ENCODE results near the gene IL17RC. TPM values are rescaled to one million over a fixed set of nuclear protein-coding genes. Genes with fewer than 3 reads are reported as not detected.

IL17RC gene
- total RNA-seq, 2 donors from 2014 or later: 40.7 to 60.3 TPM

DNA sequence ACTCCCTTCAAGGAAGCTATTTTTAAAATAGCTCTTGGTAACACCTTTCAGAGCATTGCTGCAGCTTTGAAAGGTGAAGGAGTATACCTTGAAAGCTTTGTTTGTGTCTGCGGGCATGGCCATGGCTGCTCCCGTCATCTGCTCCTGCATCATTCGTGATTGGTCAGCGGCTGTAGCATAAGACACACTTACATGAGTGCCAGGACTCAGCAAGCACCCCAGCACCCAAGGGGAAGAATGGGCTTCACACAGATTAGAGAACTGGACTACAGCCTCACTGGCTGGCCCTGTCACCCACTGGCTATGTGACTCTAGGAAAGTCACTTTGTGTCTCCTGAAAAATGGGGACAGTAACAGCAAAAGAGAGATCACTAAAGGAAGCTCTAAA lies 52.7 kb downstream of the IL17RC start:
- TF ChIP-seq, protein P1, sequence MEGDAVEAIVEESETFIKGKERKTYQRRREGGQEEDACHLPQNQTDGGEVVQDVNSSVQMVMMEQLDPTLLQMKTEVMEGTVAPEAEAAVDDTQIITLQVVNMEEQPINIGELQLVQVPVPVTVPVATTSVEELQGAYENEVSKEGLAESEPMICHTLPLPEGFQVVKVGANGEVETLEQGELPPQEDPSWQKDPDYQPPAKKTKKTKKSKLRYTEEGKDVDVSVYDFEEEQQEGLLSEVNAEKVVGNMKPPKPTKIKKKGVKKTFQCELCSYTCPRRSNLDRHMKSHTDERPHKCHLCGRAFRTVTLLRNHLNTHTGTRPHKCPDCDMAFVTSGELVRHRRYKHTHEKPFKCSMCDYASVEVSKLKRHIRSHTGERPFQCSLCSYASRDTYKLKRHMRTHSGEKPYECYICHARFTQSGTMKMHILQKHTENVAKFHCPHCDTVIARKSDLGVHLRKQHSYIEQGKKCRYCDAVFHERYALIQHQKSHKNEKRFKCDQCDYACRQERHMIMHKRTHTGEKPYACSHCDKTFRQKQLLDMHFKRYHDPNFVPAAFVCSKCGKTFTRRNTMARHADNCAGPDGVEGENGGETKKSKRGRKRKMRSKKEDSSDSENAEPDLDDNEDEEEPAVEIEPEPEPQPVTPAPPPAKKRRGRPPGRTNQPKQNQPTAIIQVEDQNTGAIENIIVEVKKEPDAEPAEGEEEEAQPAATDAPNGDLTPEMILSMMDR (IDR thresholded peaks at IDR 0.05): no peak
- no peak for TF ChIP-seq POLR2A (IDR thresholded peaks at IDR 0.05)
- no peak for ATAC-seq

DNA sequence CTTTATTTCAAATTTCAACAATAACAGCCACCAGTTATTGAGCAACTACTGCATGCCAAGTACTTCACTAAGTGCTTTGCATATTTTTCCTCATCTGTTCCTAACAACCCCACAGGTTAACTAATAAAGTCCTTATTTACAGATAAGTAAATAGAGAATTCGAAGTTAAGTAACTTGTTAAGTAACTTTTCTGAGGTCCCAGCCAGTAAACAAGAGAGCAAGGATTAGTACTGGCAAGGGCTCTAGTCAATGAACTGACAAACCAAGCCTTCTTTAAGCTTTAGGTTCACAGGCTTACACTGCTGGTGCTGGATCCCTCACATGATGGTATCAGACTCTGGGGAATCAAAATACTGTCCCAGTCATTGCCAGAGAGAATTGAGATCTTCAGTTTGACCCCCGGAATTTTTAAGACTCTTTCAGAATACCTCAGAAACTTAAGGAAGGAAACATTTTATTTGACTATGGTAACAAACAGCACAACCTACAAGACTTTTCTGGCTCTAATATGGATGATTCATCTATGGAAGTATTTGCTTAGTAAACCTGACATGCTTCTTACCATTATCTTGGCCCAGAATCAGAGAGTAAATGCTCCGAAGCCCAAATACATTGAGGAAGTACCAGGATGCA lies 53.2 kb downstream of the IL17RC start:
- TF ChIP-seq POLR2A (IDR thresholded peaks at IDR 0.05): no peak
- TF ChIP-seq, protein P1 (IDR thresholded peaks at IDR 0.05): no peak
- no peak for DNase-seq
- no peaks in the 10 kb centered on the region for H3K9me3 ChIP-seq
- H3K4me3 ChIP-seq: no peak overlapping the region
- 71 to 76% methylated on average over 3 of the region's 3 CpGs for WGBS, 2 donors
- H3K4me1 ChIP-seq: no peaks in the 10 kb centered on the region
- H3K27me3 ChIP-seq: no peaks in the 10 kb centered on the region
- no peak overlapping the region for H3K27ac ChIP-seq
- H3K36me3 ChIP-seq (replicated peaks in 1 of 2; ENCODE audit: insufficient read depth in 1 of 2, low read depth in 2 of 2): peaks cover 10 to 22% of the 10 kb centered on the region in 2 donors
- intact Hi-C loops (cut with DNase I): no loop called here
- no peak for ATAC-seq

More for the DNA sequence above, 52.7 kb downstream of the IL17RC start:
- Histone ChIP-seq H3K36me3 (replicated peaks in 1 of 2; ENCODE audit: insufficient read depth in 1 of 2, low read depth in 2 of 2) (peaks cover 10 to 22% of the 10 kb centered on the region in 2 donors), H3K9me3 (no peaks in the 10 kb centered on the region), H3K4me1 (no peaks in the 10 kb centered on the region), H3K4me3 (no peak overlapping the region), H3K27ac (no peak overlapping the region), H3K27me3 (no peaks in the 10 kb centered on the region)
- no peak for DNase-seq
- 97 to 98% methylated on average over 4 of the region's 4 CpGs for whole genome bisulfite sequencing, 2 donors
- intact Hi-C loops (cut with DNase I): no loop called here

DNA sequence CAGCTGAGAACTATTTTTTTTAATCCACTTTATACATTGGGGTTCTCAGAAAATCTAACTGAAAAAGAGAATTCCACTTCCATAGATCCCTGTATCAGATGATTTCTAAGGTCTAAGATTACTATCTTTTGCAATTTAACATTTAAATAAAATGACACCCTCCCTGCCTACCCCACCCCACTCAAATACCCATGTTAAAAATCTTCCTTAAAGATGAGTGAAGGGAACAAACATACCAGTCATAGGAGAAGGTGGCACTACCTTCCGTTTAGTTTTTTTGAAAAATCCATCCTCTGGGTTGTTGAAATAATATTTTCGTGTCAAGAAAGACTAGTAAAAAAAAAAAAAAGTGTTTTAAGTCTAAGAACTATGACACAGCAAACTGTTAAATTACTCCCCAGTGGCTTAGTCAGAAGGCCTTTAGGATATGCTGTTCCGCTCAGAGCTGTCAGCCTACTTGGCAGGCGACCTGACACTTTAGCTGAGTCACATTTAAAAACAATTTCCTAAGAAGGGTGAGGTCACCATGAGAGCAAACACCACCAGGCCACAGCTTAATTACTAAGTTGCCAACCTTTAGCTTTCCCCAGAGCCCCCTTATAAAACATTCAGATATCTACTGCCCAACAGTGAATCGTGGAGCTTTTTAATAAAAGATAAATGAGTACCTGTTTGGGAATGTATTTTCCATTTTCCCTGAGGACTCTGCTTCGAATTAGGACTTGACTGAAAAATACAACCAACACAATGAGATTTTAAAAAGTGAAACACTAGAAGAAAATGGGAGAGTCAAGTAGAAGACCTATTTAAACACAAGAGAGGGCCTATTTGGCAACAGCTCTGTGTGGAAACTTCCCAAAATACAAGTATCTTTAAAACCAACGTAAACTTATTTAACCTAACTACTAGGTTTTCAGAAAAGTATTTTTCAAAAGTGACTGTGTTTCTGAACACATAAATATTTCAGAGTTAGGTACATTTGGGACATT lies 60.1 kb downstream of the IL17RC start:
- intact Hi-C loops (cut with DNase I): no loop called here
- DNase-seq (peak; percentile 79 to 93 (median 88)), ATAC-seq (peak; percentile 100)
- Histone ChIP-seq H3K27ac (peak overlapping the region; percentile 53 to 84 (median 68)), H3K36me3 (replicated peaks in 1 of 2; ENCODE audit: insufficient read depth in 1 of 2, low read depth in 2 of 2) (peaks cover 0 to 10% of the 10 kb centered on the region in 2 donors), H3K4me3 (no peak overlapping the region), H3K27me3 (no peaks in the 10 kb centered on the region), H3K9me3 (no peaks in the 10 kb centered on the region), H3K4me1 (peaks cover 9% of the 10 kb centered on the region)
- 30 to 32% methylated on average over 7 of the region's 7 CpGs for WGBS, 2 donors
- TF ChIP-seq POLR2A (IDR thresholded peaks at IDR 0.05): no peak
- TF ChIP-seq, protein P1 (IDR thresholded peaks at IDR 0.05): no peak

DNA sequence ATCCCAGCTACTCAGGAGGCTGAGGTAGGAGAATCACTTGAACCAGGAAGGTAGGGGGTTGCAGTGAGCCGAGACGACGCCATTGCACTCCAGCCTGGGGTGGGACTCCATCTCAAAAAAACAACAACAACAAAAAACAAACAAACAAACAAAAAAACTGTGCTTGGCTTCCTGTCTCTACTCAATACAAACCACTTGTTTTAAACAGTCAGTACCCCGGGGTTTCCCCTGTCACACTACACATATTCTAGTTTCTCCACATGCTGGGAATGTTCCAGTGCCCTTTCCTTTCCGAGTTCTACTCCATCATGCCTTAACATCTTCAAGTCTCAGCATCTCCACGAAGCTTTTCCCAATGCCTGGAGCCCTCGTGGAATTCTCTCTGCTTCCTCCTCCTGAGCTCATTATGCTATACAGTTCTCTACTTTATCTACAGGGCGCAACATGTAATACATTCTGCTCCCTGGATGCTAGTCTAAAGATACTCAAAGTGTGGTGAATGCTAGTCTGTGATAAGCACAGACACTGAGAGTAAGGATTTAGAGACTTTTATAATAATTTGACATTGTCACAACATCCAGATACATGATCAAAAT lies 61.9 kb downstream of the IL17RC start:
- DNase-seq: no peak
- intact Hi-C loops (cut with DNase I): no loop called here
- 83 to 87% methylated on average over 8 of the region's 8 CpGs for WGBS, 2 donors
- Histone ChIP-seq H3K27ac (no peak overlapping the region), H3K9me3 (no peaks in the 10 kb centered on the region), H3K4me1 (peaks cover 9% of the 10 kb centered on the region), H3K36me3 (replicated peaks in 1 of 2; ENCODE audit: insufficient read depth in 1 of 2, low read depth in 2 of 2) (no peaks in the 10 kb centered on the region), H3K4me3 (no peak overlapping the region), H3K27me3 (no peaks in the 10 kb centered on the region)
- TF ChIP-seq, protein P1 (IDR thresholded peaks at IDR 0.05): no peak
- TF ChIP-seq POLR2A (IDR thresholded peaks at IDR 0.05): no peak
- ATAC-seq: no peak

Data from body of pancreas (tissue), 4 donors.